Aorta (tissue), 5 donors: ENCODE data around the gene PDE6C. TPM values are rescaled to one million over a fixed set of nuclear protein-coding genes. Genes with fewer than 3 reads are reported as not detected.

Source experiments
- ATAC-seq: fragments of 200-7000 bp; cut with Tn5 transposase; one replicate; pipeline ENCODE4 v1.9.1; 2022; ENCODE audit warnings: moderate library complexity; ENCODE audit not compliant: low FRiP score
- DNase-seq, 2 donors: peaks; one replicate each; pipeline ENCODE4 v3.0.0-alpha.2; 2020
- H3K27ac ChIP-seq, 2 donors: one replicate each; pipeline ENCODE4 v1.5.1; 2013; ENCODE audit warnings: low read length in 2 of 2, mild to moderate bottlenecking in 2 of 2, moderate library complexity in 2 of 2, control low read depth in 1 of 2, inconsistent platforms in 1 of 2, low read depth in 1 of 2
- H3K27me3 ChIP-seq, 2 donors: one replicate each; pipeline ENCODE4 v1.6.1; 2013; ENCODE audit warnings: control low read depth in 1 of 2, low read length in 1 of 2, mild to moderate bottlenecking in 1 of 2, moderate library complexity in 1 of 2; ENCODE audit not compliant: insufficient read depth in 2 of 2, control insufficient read depth in 1 of 2
- H3K36me3 ChIP-seq, 2 donors: one replicate each; pipeline ENCODE4 v1.6.1; 2013; ENCODE audit warnings: control low read depth in 1 of 2, low read length in 1 of 2, mild to moderate bottlenecking in 1 of 2; ENCODE audit not compliant: insufficient read depth in 2 of 2, control insufficient read depth in 1 of 2
- H3K4me1 ChIP-seq, 2 donors: one replicate each; pipeline ENCODE4 v1.6.1; 2013; ENCODE audit warnings: low read length in 2 of 2, control low read depth in 1 of 2, mild to moderate bottlenecking in 1 of 2, moderate library complexity in 1 of 2; ENCODE audit not compliant: insufficient read depth in 2 of 2, control insufficient read depth in 1 of 2
- H3K4me3 ChIP-seq, 2 donors: one replicate each; pipeline ENCODE4 v1.5.1; 2013; ENCODE audit warnings: low read length in 2 of 2, control low read depth in 1 of 2, mild to moderate bottlenecking in 1 of 2
- H3K9me3 ChIP-seq: one replicate; pipeline ENCODE4 v1.6.1; 2013; ENCODE audit warnings: mild to moderate bottlenecking, low read length; ENCODE audit not compliant: control insufficient read depth
- WGBS, 2 donors: extraction: QIAGEN DNeasy Blood & Tissue Kit; methylation state at CpG; one replicate each; pipeline ENCODE4 v1.1.7; 2013; 5-methylcytosine and 5-hydroxymethylcytosine counted together
- intact Hi-C, 2 donors: fragments of 100-400 bp; cut with DNase I; formaldehyde crosslinking; loops; one replicate each; pipeline versions ENCODE4 v1.14.2 to v1.15.0; 2022
- polyA plus RNA-seq, 2 donors: library from polyadenylated mRNA; stranded (reverse); fragments of 200-250 nt; gene quantifications; one replicate each; pipeline ENCODE4 v1.2.3, GENCODE V29; 2013
- total RNA-seq, 2 donors: library from RNA; stranded (reverse); fragmentation: NEBNext Ultra II Directional; extraction: Animal tissue kit (Norgen Biotek cat#: 25700); gene quantifications; one replicate each; pipeline ENCODE4 v1.2.1, GENCODE V29; 2021
- donor health status: healthy with polysubstance abuse.
- donor health status: Bipolar disorder and iron deficiency.
- donor health status: DM: no; HTN: no; CAD: no.
- donor health status: DM: no; HTN: no; CAD: no.
- donor health status: DM: yes; HTN: yes; CAD: no.

Gene PDE6C
- total and polyA plus RNA-seq, 4 donors: not detected

GRCh38 chr10:93712593-93712992 is 100.3 kb downstream of the PDE6C start:
- intact Hi-C loops: no loop called here
- no peak for DNase-seq
- WGBS, 2 donors: 51% methylated on average over 2 of the region's 2 CpGs
- Histone ChIP-seq H3K27me3 (no peaks in the 10 kb centered on the region), H3K27ac (no peak overlapping the region), H3K9me3 (no peaks in the 10 kb centered on the region), H3K4me1 (no peaks in the 10 kb centered on the region), H3K36me3 (no peaks in the 10 kb centered on the region), H3K4me3 (no peak overlapping the region)
- no peak for ATAC-seq

- ATAC-seq: no peak
- intact Hi-C loops: no loop called here
- H3K27ac ChIP-seq: no peak overlapping the region
- no peaks in the 10 kb centered on the region for H3K36me3 ChIP-seq
- H3K27me3 ChIP-seq: no peaks in the 10 kb centered on the region
- 73 to 81% methylated on average over 5 of the region's 5 CpGs for WGBS, 2 donors
- no peaks in the 10 kb centered on the region for H3K9me3 ChIP-seq
- no peak overlapping the region for H3K4me3 ChIP-seq
- no peak for DNase-seq
- H3K4me1 ChIP-seq: no peaks in the 10 kb centered on the region
These were observed 103.0 kb downstream of the PDE6C start for GRCh38 chr10:93715345-93715744.

Other genes starting within 250 kb of the PDE6C start
- gene MYOF, start 130.2 kb upstream of the PDE6C start, total RNA-seq: 100 to 1,000 TPM; 226 to 242 TPM
- gene MYOF, start 130.2 kb upstream of the PDE6C start, polyA plus RNA-seq: 10 to 100 TPM; 13.4 to 26.4 TPM
- 1 to 10 TPM in 1 of 2 donors, under 1 TPM in 1; 0.55 to 1.4 TPM for gene CEP55, start 115.9 kb upstream of the PDE6C start, total RNA-seq
- gene CEP55, start 115.9 kb upstream of the PDE6C start, polyA plus RNA-seq: 1 to 10 TPM in 1 of 2 donors, under 1 TPM in 1; 0.43 to 2.8 TPM
- gene FFAR4, start 45.9 kb upstream of the PDE6C start, total RNA-seq: under 1 TPM; 0.12 to 0.16 TPM
- gene FFAR4, start 45.9 kb upstream of the PDE6C start, polyA plus RNA-seq: under 1 TPM in 1 of 2 donors, not detected in 1; 0.63 TPM
- 10 to 100 TPM in 1 of 2 donors, 1 to 10 TPM in 1; 9.4 to 37.5 TPM for gene RBP4, start 11.3 kb upstream of the PDE6C start, total RNA-seq
- gene RBP4, start 11.3 kb upstream of the PDE6C start, polyA plus RNA-seq: 10 to 100 TPM in 1 of 2 donors, 1 to 10 TPM in 1; 8.7 to 12.1 TPM
- 10 to 100 TPM; 24.8 to 32.5 TPM for gene FRA10AC1, start 90.1 kb downstream of the PDE6C start, total RNA-seq
- gene FRA10AC1, start 90.1 kb downstream of the PDE6C start, polyA plus RNA-seq: 10 to 100 TPM; 15.0 to 16.0 TPM
- 1 to 10 TPM; 1.8 to 5.1 TPM for gene LGI1, start 145.4 kb downstream of the PDE6C start, total RNA-seq
- 1 to 10 TPM in 1 of 2 donors, under 1 TPM in 1; 0.97 to 1.4 TPM for gene LGI1, start 145.4 kb downstream of the PDE6C start, polyA plus RNA-seq